Nucleus accumbens (tissue), 56 donors: ENCODE data around the gene BCAS2.

Source experiments
- DNase-seq, 56 donors: peaks; one replicate each; lab custom pipeline; 2025; lab: John Stamatoyannopoulos, UW

Gene BCAS2

DNA sequence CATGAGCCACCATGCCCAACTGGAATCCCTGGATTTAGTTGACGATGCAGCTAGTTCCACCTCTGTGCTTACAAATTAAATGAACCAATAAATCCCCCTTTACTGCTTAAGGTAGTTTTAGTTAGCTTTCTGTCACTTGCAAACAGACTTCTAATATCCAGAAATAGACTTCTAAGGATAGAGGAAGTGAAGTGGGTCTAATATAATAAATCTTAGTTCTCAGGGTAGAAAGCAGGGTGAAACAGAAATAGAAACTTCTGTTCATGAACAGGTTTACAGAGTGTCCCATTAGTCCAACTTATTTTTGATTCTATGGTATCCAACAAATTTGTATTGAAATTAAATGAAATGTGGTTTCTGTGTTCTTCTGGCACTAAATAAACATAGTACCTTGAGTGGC is 20.1 kb downstream of the BCAS2 start:
- DNase-seq, result no peak

DNA sequence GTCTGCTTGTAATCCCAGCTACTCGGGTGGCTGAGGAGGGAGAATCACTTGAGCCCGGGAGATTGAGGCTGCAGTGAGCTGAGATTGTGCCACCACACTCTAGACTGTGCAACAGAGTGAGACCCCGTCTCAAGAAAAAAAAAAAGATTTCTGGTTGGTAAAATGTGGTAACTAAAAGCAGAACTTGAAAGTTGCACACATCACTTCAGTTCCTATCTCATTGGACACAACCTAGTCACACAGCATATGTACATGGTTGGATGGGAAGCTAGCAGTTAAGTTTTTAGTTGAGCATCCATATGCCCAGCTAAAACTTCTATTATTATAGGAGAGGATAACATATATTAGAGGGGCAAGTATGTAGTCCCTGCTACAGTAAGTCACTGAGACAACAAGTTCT is 22.1 kb downstream of the BCAS2 start:
- DNase-seq, result no peak

DNA sequence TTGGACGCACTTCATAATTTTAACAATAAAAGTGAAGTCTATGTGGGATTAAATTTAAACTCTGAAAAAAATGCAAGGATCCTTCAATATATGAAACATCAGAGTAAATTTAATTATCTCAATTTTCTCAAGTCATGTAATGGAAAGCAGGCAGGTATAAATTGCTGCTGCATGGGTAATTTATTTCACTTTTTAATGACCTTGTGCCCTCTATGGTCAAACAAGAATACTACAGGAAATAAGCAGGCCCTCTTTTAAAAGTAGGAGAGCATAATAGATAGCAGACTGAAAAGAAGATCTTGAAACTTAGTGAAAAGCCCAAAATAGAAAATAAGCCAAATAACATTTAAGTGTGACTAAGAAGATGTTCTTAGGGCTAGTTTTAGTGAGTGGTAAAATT is 22.9 kb downstream of the BCAS2 start:
- DNase-seq, result no peak

DNA sequence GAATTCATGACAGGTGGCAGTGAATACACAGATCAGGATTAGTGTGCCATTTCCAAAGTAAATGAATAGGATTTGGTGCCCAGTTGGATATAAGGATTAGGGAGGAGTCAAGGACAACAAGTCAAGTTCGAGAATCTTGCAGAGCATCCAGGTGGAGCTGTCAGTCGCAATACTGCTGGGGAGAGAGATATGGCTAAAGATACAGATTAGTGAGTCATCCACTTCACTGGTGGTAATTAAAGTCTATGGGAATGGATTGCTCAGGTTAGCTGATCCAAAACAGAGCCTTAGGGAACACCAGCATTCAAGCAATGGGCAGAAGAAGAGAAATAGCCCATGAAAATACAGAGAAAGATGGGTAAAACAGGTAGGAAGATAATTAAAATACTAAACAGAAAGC is 26.8 kb downstream of the BCAS2 start:
- no peak for DNase-seq

DNA sequence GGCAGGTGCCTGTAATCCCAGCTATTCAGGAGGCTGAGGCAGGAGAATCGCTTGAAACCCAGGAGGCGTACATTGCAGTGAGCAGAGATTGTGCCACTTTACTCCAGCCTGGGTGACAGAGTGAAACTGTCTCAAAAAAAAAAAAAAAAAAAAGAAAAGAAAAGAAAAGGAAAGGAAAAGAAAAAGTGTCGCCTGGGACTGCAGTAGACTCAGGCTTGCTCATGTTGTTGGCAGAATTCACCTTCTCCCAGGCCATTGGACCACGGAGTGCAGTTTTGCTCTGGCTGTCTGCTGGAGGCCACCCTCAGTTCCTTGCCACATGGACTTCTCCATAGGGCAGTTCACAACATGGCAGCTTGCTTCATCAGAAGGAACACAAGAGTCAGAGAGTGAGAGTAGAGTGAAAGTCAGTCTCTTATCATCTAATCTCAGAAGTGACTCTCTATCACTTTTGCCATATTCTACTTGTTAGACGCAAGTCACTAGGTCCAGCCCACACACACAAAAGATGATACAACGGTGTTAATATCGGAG is 29.2 kb downstream of the BCAS2 start:
- no peak for DNase-seq

DNA sequence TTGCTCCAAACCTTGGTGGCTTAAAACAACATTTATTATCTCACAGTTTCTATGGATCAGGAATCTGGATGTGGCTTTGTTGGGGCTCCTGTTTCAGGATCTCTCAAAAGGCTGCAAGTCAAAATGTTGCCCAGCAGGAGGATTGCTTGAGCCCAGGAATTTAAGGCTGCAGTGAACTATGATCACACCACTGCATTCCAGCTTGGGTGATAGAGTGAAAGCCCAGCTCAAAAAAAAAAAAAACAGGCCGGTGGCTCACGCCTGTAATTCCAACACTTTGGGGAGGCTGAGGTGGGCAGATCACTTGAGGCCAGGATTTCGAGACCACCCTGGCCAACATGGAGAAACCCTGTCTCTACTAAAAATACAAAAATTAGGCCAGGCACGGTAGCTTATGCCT is 30.0 kb downstream of the BCAS2 start:
- DNase-seq, result no peak

DNA sequence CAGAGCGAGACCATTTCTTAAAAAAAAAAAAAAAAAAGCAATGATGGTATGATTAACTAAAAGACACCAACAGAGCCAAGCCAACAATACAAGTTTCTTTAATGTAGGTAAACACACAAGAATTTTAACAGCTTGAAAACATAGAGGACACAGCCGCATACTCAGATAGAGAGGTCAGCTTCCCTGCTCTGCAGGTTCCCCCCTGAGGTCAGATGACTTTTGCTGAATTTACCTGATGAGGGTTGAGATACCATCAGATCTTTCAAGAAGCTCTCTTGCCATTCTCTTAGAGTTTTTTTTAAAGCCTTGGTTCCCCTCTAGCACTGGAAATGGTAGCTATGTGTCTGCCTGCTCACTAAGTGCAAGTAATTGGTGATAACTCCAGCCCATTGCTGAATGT is 31.1 kb downstream of the BCAS2 start:
- DNase-seq, result no peak

DNA sequence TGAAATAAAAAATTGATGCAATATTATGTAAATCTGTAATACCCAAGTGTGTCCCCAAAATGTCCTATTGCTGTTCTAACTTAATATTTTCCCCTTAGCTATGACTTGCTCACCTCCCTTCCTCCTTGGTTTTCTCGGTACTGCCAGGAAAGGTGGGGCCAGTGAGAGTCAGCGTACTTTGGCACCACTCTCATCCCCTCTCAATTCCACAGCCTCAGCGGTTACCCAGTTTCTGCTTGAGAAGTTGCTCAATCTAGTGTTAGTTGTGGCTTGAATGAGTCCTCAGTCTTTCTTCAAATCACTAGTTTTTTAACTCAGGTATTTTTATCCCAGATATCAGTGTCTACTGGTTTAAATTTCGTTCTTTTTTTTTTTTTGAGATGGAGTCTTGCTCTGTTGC is 32.3 kb downstream of the BCAS2 start:
- DNase-seq, result no peak

DNA sequence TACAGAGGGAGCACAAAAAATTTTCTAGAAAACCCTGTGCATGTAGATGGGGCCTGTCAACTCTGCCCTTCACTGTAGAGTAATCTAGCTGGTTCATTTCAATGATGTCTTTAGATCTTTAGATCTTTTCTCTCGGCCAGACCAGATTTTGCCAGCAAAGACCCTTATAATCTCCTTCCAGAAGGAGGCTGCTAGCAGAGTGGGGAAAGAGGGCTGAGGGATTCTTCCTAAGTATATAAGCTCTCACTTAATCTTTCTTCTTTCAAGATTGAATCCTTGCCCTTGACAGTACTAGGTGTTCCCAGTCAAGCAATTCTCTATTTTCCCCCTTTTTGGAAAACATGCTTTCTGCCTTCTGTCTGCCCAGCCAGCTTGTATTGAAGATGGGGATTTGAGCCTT is 34.3 kb downstream of the BCAS2 start:
- DNase-seq, result no peak

DNA sequence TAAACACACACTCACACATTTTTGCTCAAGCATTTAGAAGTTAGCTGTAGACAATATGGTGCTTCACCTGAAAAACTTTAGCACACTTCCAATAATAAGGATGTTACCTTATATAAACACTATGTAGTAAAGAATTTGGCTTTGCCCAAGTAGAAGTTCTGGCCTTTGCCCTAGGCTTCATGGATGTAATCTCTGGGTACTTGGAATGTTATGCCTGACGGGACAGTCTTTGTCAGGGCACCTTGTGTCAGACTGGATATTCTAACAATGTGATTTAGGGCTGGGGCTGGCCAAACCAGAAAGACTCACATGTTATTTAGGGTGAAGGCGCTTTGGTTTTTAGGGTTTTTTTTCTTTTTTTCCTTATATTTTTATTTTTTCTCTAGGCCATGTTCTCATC is 35.6 kb downstream of the BCAS2 start:
- no peak for DNase-seq

DNA sequence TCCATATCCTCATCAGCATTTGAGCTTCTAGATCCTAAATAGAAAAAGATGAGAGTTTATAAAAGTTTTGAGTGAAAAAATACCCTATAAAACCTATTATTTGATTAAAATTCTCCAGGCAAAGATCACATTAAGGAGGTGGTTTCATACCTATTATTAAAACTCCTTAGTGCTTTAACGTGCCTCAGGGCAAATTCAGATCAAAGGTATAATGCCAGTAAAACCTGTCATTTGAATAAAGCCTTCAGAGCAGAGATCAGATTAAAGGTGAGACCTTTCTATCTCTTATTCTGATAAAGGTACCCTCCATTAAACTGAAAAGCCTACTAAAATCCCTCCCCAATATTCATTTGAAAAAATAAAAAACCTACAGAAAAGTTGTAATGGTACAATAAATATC is 36.1 kb downstream of the BCAS2 start:
- DNase-seq, result no peak

DNA sequence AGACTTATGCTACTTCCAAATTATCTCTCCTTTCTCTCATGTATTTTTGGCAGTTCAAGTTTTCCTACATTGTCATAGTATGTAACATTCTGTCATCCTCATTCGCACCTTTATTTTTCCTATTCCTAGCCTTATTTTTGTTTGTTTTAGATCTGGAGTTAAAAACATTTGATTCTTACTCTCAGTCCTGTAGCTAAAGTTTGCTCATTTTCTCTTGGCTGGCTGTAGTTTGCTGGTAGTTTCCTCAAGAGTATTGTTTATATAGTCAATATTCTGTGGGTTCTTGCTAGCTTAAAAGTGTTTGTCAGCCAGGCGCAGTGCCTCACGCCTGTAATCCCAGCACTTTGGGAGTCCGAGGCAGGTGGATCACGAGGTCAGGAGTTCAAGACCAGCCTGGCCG is 40.6 kb downstream of the BCAS2 start:
- no peak for DNase-seq

DNA sequence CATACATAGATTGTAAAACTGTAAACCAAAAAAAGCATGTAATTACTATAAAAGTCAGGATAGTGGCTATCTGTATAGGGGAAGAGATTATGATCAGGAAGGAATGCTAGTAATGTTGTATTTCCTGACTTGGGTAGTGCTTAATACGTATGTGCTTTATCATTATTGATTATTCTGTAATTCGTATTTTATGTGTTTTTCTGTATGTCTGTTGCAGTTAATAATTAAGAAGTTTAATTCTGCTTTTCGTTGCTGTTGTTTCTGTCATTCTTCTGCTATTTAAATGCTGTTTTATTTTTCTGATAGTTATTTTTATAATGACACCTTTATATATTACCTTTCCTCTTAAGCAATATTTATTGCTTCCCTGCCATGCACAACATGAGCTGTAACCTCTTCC is 41.1 kb downstream of the BCAS2 start:
- DNase-seq, result no peak

DNA sequence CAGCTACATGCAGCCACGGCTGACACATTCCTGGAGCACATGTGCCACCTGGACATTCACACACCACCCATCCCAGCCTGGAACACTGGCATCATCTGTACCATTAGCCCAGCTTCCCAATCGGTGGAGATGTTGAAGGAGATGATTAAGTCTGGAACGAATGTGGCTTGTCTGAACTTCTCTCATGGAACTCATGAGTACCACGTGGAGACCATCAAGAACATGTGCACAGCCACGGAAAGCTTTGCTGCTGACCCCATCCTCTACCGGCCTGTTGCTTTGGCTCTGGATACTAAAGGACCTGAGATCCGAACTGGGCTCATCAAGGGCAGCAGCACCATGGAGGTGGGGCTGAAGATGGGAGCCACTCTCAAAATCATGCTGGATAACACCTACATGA is 45.4 kb downstream of the BCAS2 start:
- DNase-seq, result no peak

DNA sequence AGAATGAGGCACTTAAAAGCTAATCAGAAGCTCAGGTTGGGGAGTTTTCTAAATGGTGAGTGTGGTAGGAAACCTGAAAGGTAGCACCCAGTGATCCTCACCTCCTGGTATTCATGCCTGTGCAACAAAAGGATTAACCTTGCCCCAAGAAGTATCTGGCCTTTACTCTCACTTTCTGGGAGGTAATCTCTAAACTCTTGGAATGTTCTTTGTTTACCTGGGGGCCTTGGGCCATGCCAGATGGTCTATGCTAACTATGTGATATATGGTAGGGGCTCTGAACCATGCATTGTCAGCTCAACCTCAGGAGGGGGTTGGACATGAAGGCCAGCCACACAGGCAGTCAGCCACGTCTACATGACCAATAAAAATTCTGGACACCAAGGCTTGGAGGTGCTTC is 46.0 kb downstream of the BCAS2 start:
- DNase-seq, result no peak

DNA sequence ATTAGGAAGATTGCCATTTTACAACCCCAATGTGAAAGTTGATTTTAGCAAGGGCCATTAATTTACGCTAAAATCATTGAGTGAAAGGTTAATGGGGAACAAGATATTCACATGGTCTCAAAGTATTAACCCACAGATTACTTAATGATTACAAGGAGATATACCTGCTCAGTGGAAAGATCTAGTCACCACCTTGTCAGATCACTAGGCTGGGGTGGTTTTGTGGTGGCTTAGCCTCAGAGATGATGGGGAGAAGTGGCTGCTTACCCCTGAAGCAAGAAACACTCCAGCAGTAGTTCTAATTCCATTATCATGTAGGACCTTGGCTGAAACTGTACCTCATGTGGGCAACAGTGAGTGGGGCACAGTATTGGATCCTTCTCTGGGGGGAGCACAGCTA is 50.3 kb downstream of the BCAS2 start:
- DNase-seq, result no peak

DNA sequence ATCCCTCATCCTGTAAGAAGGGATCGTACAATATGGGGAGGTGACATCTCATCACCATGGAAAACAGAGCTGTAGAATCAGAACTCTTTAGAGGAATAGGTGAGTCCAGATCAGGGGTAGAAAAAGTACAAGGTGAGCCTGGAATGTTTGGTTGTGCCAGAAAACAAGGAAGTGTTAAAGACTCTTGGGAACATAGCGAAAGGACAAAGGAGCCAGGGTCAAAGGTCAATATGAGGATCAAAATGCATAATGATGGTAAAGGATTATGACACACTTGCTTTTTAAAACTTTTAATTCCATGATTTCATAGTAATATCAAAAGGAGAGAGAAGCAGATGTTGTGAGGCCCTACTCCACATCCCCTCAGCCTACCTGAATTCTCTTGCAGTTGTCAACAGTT is 51.2 kb downstream of the BCAS2 start:
- no peak for DNase-seq

DNA sequence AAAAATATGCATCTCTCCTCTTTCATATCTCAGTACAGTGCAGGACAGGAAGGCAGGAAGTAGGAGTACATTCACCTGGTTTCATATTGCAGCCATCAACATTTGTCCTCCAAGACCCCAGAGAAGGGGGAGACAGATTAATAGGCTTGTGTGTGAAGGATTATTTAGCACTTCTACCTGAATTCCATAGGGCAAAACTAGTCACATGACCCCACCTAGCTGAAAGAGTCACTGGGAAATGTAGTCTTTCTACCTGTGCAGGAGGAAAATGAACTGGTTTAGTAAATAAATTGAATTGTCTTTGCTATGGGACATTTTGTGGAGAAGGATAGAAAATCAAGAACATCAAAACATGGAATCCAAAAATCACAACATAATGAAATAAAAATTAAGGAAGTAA is 56.5 kb downstream of the BCAS2 start:
- DNase-seq, result no peak

DNA sequence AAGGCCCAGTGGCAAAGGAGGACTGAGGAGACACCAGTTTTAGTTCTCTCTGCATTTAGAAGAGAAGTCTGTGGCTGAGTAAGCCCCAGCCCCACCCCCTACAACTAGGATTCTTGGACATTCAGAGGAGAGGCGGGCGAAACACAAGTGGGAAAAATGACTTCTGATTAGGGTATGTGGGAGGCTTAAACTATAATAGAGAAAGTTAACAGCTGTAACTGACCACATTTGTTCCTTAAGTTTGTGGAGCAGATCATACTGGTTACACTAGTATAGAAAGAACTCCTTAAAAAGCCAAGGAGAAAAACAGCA is 59.2 kb downstream of the BCAS2 start:
- DNase-seq, result no peak

DNA sequence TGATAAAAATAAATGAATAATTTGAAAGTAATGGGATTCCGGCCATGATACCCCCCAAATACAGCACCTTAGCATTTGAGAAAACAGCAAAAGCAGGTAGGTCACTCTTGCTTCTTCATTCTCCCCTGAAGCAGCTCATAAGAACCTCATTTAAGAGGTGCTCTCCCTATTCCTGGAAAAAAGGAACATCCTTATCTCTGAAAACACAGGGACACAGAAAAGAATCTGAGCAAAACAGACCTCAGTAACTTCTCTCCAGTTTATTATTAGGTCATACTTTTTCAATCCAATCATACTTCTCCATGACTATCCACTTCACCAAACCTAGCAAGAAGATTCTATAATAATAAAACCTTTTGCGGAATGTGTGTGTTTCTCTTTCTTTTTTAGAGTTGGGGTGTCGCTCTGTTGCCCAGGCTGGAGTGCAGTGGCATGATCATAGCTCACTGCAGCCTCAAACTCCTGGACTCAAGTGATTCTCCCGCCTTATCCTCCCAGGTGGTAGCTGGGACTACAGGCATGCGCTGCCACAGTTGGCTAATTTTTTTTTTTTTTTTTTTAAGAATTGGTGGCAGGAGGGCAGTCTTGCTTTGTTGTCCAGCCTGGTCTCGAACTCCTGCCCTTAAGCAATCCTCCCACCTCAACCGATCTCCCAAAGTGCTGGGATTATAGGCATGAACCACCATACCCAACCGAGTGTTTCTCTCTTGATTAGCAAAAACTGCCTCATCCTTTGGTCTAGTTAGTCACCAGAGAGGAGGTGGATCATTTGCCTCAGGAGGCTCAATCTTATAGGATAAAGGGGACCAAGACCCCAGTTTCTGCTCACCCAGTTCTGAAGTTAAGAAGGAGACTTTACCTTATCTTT is 59.8 kb downstream of the BCAS2 start:
- no peak for DNase-seq
